SJCRH30 (cell line): Measurements from ENCODE around the gene KIF26B. TPM values are rescaled to one million over a fixed set of nuclear protein-coding genes. Genes with fewer than 3 reads are reported as not detected.

ENCODE experiments used
- DNase-seq, 2 experiments: peaks; one replicate each; pipeline ENCODE4 v3.0.0-alpha.2; 2015 to 2020
- H3K27ac ChIP-seq: fragments of 250-450 bp; sonication (Bioruptor Pico); 2 replicates; pipeline ENCODE4 v1.5.1; 2020; ENCODE audit warnings: mild to moderate bottlenecking, moderate library complexity
- H3K27me3 ChIP-seq: fragments of 250-450 bp; sonication (Bioruptor Pico); 2 replicates; pipeline ENCODE4 v1.5.1; 2020; ENCODE audit warnings: mild to moderate bottlenecking, moderate library complexity
- H3K36me3 ChIP-seq: fragments of 250-450 bp; sonication (Bioruptor Pico); 2 replicates; pipeline ENCODE4 v1.5.1; 2020; ENCODE audit warnings: mild to moderate bottlenecking, moderate library complexity
- H3K4me1 ChIP-seq: fragments of 250-450 bp; sonication (Bioruptor Pico); 2 replicates; pipeline ENCODE4 v1.5.1; 2020; ENCODE audit warnings: mild to moderate bottlenecking, moderate library complexity
- H3K4me3 ChIP-seq: fragments of 250-450 bp; sonication (Bioruptor Pico); 2 replicates; pipeline ENCODE4 v1.5.1; 2020; ENCODE audit warnings: mild to moderate bottlenecking, moderate library complexity
- H3K9me3 ChIP-seq: fragments of 250-450 bp; sonication (Bioruptor Pico); replicated peaks from 2 replicates; pipeline ENCODE4 v1.5.1; 2020; ENCODE audit warnings: mild to moderate bottlenecking, moderate library complexity
- total RNA-seq: library from RNA; depleted of rRNA; stranded (reverse); fragments of >200 nt; shearing (Covaris generic); gene quantifications from 2 replicates; pipeline ENCODE4 v1.2.3, GENCODE V29; 2014

Gene KIF26B
- total RNA-seq, 1 experiment from 2014 or later, result 14.4 TPM

- H3K4me1 ChIP-seq, result no peaks in the 10 kb centered on the region
- H3K36me3 ChIP-seq, result no peaks in the 10 kb centered on the region
- H3K27ac ChIP-seq, result no peak overlapping the region
- no peaks in the 10 kb centered on the region for H3K27me3 ChIP-seq
- DNase-seq, result no peak
- 0 out of 2 replicates have a peak, but pooled peaks cover 3% of the 10 kb centered on the region for H3K9me3 ChIP-seq
- H3K4me3 ChIP-seq, result no peak overlapping the region
These were observed 115.3 kb downstream of the KIF26B start for GRCh38 chr1:245270063-245270462.

- DNase-seq, result no peak
- Histone ChIP-seq H3K9me3 (0 out of 2 replicates have a peak, but pooled peaks cover 3% of the 10 kb centered on the region), H3K36me3 (no peaks in the 10 kb centered on the region), H3K27ac (no peak overlapping the region), H3K27me3 (no peaks in the 10 kb centered on the region), H3K4me1 (no peaks in the 10 kb centered on the region), H3K4me3 (no peak overlapping the region)
These were observed 116.2 kb downstream of the KIF26B start for GRCh38 chr1:245270972-245271371.

GRCh38 chr1:245272676-245273075 is 117.9 kb downstream of the KIF26B start:
- Histone ChIP-seq H3K36me3 (no peaks in the 10 kb centered on the region), H3K4me3 (no peak overlapping the region), H3K27ac (no peak overlapping the region), H3K4me1 (no peaks in the 10 kb centered on the region), H3K27me3 (no peaks in the 10 kb centered on the region), H3K9me3 (0 out of 2 replicates have a peak, but pooled peaks cover 3% of the 10 kb centered on the region)
- DNase-seq, result no peak

- Histone ChIP-seq H3K27ac (no peak overlapping the region), H3K36me3 (no peaks in the 10 kb centered on the region), H3K4me1 (peaks cover 12% of the 10 kb centered on the region; the same call in 1 of the 2 replicates), H3K27me3 (no peaks in the 10 kb centered on the region), H3K4me3 (no peak overlapping the region), H3K9me3 (no peaks in the 10 kb centered on the region)
- DNase-seq, result no peak
These were observed 121.7 kb downstream of the KIF26B start for GRCh38 chr1:245276445-245276844.

DNA sequence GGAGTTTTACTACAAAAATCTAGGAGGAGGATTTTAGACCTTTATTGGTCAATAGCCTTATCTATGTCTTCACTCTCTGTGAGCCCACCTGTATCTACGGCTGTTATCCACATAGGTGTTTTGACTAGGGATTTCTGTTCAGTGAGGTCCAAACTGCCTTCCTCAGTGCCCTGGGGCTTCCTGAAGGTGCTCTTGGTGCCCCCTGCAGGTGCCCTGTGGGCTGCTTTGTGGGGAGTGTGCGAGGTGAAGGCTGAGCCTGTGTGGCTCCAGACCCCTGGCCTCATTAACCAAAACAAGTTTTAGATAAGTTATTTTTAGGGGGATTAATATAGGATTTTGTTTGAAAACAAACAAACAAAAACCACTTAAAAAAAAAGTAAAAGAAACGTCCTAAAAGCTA is 122.5 kb downstream of the KIF26B start:
- peaks cover 12% of the 10 kb centered on the region; the same call in 1 of the 2 replicates for H3K4me1 ChIP-seq
- no peaks in the 10 kb centered on the region for H3K36me3 ChIP-seq
- H3K4me3 ChIP-seq, result no peak overlapping the region
- H3K27me3 ChIP-seq, result no peaks in the 10 kb centered on the region
- DNase-seq, result no peak
- no peak overlapping the region for H3K27ac ChIP-seq
- H3K9me3 ChIP-seq, result no peaks in the 10 kb centered on the region

DNA sequence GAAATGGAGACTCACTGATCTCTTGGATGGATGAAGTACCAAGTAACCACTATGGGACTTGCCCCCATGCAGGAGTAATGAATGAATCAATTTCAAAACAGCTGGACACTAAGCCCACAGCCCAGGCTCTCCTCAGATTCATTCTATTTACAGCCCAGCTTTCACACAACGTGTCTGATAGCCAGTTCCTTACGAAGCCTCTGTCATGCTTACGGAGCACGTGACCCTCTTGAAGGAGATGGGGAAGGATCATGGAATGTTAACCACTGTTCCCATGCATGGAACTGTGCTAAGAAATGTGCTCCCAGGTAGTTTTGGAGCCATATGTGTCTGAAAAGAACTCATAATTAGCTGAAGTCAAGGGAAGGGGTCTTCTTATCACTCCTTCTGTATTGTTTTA is 124.1 kb downstream of the KIF26B start:
- Histone ChIP-seq H3K4me1 (peaks cover 12% of the 10 kb centered on the region; the same call in 1 of the 2 replicates), H3K36me3 (no peaks in the 10 kb centered on the region), H3K27me3 (no peaks in the 10 kb centered on the region), H3K4me3 (no peak overlapping the region), H3K27ac (no peak overlapping the region), H3K9me3 (no peaks in the 10 kb centered on the region)
- DNase-seq, result peak in 1 of 2 experiments; percentile 33

DNA sequence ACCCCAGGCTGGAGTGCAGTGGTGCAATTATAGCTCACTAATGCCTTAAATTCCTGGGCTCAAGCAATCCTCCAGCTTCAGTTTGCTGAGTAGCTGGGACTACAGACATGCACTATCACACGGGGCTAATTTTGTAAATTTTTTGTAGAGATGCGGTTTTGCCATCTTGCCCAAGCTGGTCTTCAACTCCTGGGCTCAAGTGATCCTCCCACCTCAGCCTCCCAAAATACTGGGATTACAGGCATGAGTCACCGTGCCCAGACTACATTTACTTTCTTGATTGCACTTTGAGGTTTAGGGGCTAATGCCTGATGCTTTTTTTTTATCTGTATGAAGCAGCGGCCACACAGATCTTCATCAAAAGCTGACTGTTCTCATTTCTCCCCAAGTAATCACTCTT is 124.6 kb downstream of the KIF26B start:
- H3K9me3 ChIP-seq, result no peaks in the 10 kb centered on the region
- no peaks in the 10 kb centered on the region for H3K27me3 ChIP-seq
- H3K27ac ChIP-seq, result no peak overlapping the region
- H3K36me3 ChIP-seq, result no peaks in the 10 kb centered on the region
- peaks cover 12% of the 10 kb centered on the region; the same call in 1 of the 2 replicates for H3K4me1 ChIP-seq
- DNase-seq, result peak in 1 of 2 experiments; percentile 22
- no peak overlapping the region for H3K4me3 ChIP-seq

DNA sequence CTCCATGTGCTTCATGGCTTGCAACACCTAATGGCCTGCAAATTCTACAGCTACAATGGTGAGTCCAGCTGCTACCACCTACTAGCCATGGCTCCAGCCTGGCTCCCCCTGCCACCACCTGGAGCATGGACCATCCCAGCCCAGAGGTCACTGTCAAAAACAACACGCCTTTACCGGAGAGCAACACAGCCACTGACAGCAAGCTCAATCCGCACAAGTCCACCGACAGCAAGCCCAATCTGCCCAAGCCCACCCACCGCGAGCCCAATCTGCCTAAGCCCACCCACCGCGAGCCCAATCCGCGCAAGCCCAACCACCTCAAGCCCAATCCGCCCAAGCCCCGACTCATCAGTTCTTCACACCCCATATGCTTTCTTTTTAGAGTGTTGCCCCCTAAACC is 128.2 kb downstream of the KIF26B start:
- no peak overlapping the region for H3K4me3 ChIP-seq
- DNase-seq, result no peak
- no peak overlapping the region for H3K27ac ChIP-seq
- H3K9me3 ChIP-seq, result no peaks in the 10 kb centered on the region
- no peaks in the 10 kb centered on the region for H3K27me3 ChIP-seq
- H3K36me3 ChIP-seq, result no peaks in the 10 kb centered on the region
- peaks cover 12% of the 10 kb centered on the region; the same call in 1 of the 2 replicates for H3K4me1 ChIP-seq

DNA sequence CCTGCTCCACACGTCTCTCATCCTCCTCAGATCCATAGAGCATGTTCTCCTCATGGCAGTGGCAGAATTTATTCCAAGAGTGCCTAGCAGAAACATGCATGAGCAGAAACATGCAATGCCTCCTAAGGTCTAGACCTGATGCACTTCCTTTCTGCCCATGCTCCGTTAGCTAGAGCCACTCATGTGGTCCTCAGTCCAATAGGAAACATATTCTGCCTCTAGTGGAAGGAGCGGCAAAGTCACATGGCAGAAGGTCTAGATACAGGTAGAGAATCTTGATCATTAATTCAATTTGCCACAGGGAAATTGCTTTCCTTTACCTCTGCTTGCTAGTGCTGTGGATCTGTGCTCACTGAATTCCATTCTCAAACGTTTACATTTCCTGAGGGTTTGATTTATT is 130.4 kb downstream of the KIF26B start:
- Histone ChIP-seq H3K4me3 (no peak overlapping the region), H3K27ac (no peak overlapping the region), H3K9me3 (no peaks in the 10 kb centered on the region), H3K4me1 (no peaks in the 10 kb centered on the region; the same call in 1 of the 2 replicates), H3K27me3 (no peaks in the 10 kb centered on the region), H3K36me3 (no peaks in the 10 kb centered on the region)
- DNase-seq, result no peak

DNA sequence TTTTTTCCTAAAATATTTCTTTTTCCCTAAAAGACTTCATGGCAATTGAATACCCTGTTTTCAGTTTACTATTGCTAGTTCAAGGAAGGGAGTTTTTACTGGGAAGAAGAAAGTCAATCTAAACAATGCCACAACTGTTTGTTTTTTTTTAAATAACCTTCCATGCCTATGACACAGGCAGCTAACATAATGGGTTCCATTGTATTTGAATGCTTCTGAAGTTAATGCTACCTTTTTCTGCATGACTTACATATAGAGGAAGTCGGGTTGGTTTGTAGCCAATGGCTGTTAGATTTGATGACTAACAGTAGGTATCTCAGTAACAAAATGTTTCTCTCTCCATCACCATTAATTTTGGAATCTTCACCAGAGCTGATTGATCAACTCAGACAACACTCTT is 134.0 kb downstream of the KIF26B start:
- DNase-seq, result peak in 1 of 2 experiments; percentile 47

GRCh38 chr1:245290836-245291235 is 136.1 kb downstream of the KIF26B start:
- Histone ChIP-seq H3K36me3 (no peaks in the 10 kb centered on the region), H3K27me3 (no peaks in the 10 kb centered on the region), H3K27ac (no peak overlapping the region), H3K4me1 (no peaks in the 10 kb centered on the region; the same call in 1 of the 2 replicates), H3K4me3 (no peak overlapping the region), H3K9me3 (no peaks in the 10 kb centered on the region)
- no peak for DNase-seq

More for the DNA sequence above, 134.0 kb downstream of the KIF26B start:
- no peak overlapping the region for H3K4me3 ChIP-seq
- H3K9me3 ChIP-seq, result no peaks in the 10 kb centered on the region
- H3K36me3 ChIP-seq, result no peaks in the 10 kb centered on the region
- no peak overlapping the region for H3K27ac ChIP-seq
- no peaks in the 10 kb centered on the region for H3K27me3 ChIP-seq
- no peaks in the 10 kb centered on the region; the same call in 1 of the 2 replicates for H3K4me1 ChIP-seq

GRCh38 chr1:245291351-245291750 is 136.6 kb downstream of the KIF26B start:
- no peaks in the 10 kb centered on the region for H3K36me3 ChIP-seq
- no peak overlapping the region for H3K27ac ChIP-seq
- H3K9me3 ChIP-seq, result no peaks in the 10 kb centered on the region
- DNase-seq, result no peak
- no peaks in the 10 kb centered on the region for H3K27me3 ChIP-seq
- H3K4me3 ChIP-seq, result no peak overlapping the region
- no peaks in the 10 kb centered on the region; the same call in 1 of the 2 replicates for H3K4me1 ChIP-seq

GRCh38 chr1:245292141-245292540 is 137.4 kb downstream of the KIF26B start:
- no peak for DNase-seq
- H3K4me3 ChIP-seq, result no peak overlapping the region
- no peaks in the 10 kb centered on the region; the same call in 1 of the 2 replicates for H3K4me1 ChIP-seq
- no peak overlapping the region for H3K27ac ChIP-seq
- H3K27me3 ChIP-seq, result no peaks in the 10 kb centered on the region
- no peaks in the 10 kb centered on the region for H3K9me3 ChIP-seq
- H3K36me3 ChIP-seq, result no peaks in the 10 kb centered on the region

GRCh38 chr1:245292553-245292952 is 137.8 kb downstream of the KIF26B start:
- no peak overlapping the region for H3K27ac ChIP-seq
- no peaks in the 10 kb centered on the region for H3K36me3 ChIP-seq
- DNase-seq, result no peak
- no peaks in the 10 kb centered on the region for H3K27me3 ChIP-seq
- no peaks in the 10 kb centered on the region; the same call in 1 of the 2 replicates for H3K4me1 ChIP-seq
- H3K4me3 ChIP-seq, result no peak overlapping the region
- no peaks in the 10 kb centered on the region for H3K9me3 ChIP-seq

DNA sequence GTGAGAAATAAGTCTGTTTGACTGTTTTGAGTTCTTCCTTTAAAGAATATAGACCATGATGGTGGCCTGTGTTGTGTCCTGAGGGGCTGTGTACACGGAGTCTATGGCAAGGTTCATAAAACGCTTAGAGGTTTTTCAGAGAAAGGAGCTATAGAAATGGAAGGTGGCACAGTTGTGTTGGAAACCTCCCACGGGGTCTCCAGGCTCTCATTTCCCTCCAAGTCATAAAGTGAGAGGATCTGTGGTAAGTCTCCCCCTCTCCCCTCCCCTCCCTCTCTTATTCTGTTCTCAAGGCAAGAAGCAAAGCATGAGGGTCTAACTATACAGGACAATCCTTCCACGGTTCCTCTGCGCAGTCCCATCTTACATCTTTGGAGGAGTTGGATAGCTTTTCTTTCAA is 139.2 kb downstream of the KIF26B start:
- no peaks in the 10 kb centered on the region for H3K27me3 ChIP-seq
- H3K4me3 ChIP-seq, result no peak overlapping the region
- H3K9me3 ChIP-seq, result no peaks in the 10 kb centered on the region
- no peaks in the 10 kb centered on the region for H3K36me3 ChIP-seq
- no peak overlapping the region for H3K27ac ChIP-seq
- DNase-seq, result no peak
- H3K4me1 ChIP-seq, result 0 out of 2 replicates have a peak, but pooled peaks cover 4% of the 10 kb centered on the region

- H3K9me3 ChIP-seq, result no peaks in the 10 kb centered on the region
- H3K27me3 ChIP-seq, result no peaks in the 10 kb centered on the region
- peak overlapping the region; percentile 24; the same call in 1 of the 2 replicates for H3K27ac ChIP-seq
- no peaks in the 10 kb centered on the region for H3K36me3 ChIP-seq
- peak overlapping the region; percentile 19; the same call in 1 of the 2 replicates for H3K4me3 ChIP-seq
- peak; percentile 52 to 72 for DNase-seq
- H3K4me1 ChIP-seq, result 0 out of 2 replicates have a peak, but pooled peaks cover 4% of the 10 kb centered on the region
These were observed 144.0 kb downstream of the KIF26B start for GRCh38 chr1:245298781-245299180.
